GM19239 (cell line): Measurements from ENCODE around the gene S100A5.

Source experiments
- DNase-seq: peaks from one replicate; pipeline ENCODE4 v3.0.0; 2011; ENCODE audit warnings: low spot score; ENCODE audit not compliant: insufficient read length
- FAIRE-seq: peaks from 2 replicates; lab custom pipeline; 2011; peaks lifted over from hg19 to GRCh38; lab: Jason Lieb, UNC

S100A5 gene

GRCh38 chr1:153513666-153514065 lies 27.1 kb downstream of the S100A5 start:
- DNase-seq (no peak), FAIRE-seq (no peak)

- FAIRE-seq: no peak
- DNase-seq: no peak
Measured at GRCh38 chr1:153513023-153513422, 27.7 kb downstream of the S100A5 start.

GRCh38 chr1:153510984-153511410 lies 29.7 kb downstream of the S100A5 start:
- FAIRE-seq: peak; percentile 91
- peak; percentile 83 for DNase-seq

- peak; percentile 54 for DNase-seq
- no peak for FAIRE-seq
Measured at GRCh38 chr1:153509729-153510354, 30.9 kb downstream of the S100A5 start.

GRCh38 chr1:153509036-153509435 lies 31.7 kb downstream of the S100A5 start:
- FAIRE-seq: no peak

GRCh38 chr1:153507926-153508583 lies 32.7 kb downstream of the S100A5 start:
- no peak for FAIRE-seq
- DNase-seq: no peak

More at GRCh38 chr1:153509036-153509435, 31.7 kb downstream of the S100A5 start:
- no peak for DNase-seq

GRCh38 chr1:153506831-153507413 lies 33.8 kb downstream of the S100A5 start:
- DNase-seq: no peak
- no peak for FAIRE-seq

GRCh38 chr1:153506386-153506785 lies 34.3 kb downstream of the S100A5 start:
- FAIRE-seq: no peak
- no peak for DNase-seq

GRCh38 chr1:153505576-153505975 lies 35.2 kb downstream of the S100A5 start:
- FAIRE-seq (no peak), DNase-seq (no peak)

GRCh38 chr1:153503766-153504165 lies 37.0 kb downstream of the S100A5 start:
- no peak for DNase-seq
- FAIRE-seq: no peak

- DNase-seq (no peak), FAIRE-seq (no peak)
Measured at GRCh38 chr1:153498746-153499145, 42.0 kb downstream of the S100A5 start.

- FAIRE-seq (no peak), DNase-seq (no peak)
Measured at GRCh38 chr1:153495536-153495935, 45.2 kb downstream of the S100A5 start.

- DNase-seq (peak; percentile 36), FAIRE-seq (peak; percentile 70)
Measured at GRCh38 chr1:153494976-153495535, 45.7 kb downstream of the S100A5 start.

GRCh38 chr1:153493343-153493960 lies 47.3 kb downstream of the S100A5 start:
- DNase-seq: no peak
- FAIRE-seq: no peak

GRCh38 chr1:153490272-153491051 lies 50.3 kb downstream of the S100A5 start:
- no peak for FAIRE-seq
- no peak for DNase-seq

- DNase-seq: no peak
- no peak for FAIRE-seq
Measured at GRCh38 chr1:153488731-153489130, 52.0 kb downstream of the S100A5 start.

- FAIRE-seq: no peak
- no peak for DNase-seq
Measured at GRCh38 chr1:153487707-153488106, 53.0 kb downstream of the S100A5 start.
